Activated T-cell treated with anti-CD3 and anti-CD28 coated beads for 4 hours (primary cell): Measurements from ENCODE around the gene TMEM63A.

Source experiments
- DNase-seq: peaks from one replicate; pipeline ENCODE4 v3.0.0-alpha.2; 2020

TMEM63A gene

GRCh38 chr1:225863167-225863566 lies 19.0 kb downstream of the TMEM63A start:
- no peak for DNase-seq

- DNase-seq = no peak
These were observed 19.6 kb downstream of the TMEM63A start for GRCh38 chr1:225862581-225862950.

- no peak for DNase-seq
These were observed 20.2 kb downstream of the TMEM63A start for GRCh38 chr1:225861834-225862580.

GRCh38 chr1:225860876-225861441 lies 21.2 kb downstream of the TMEM63A start:
- no peak for DNase-seq

- no peak for DNase-seq
These were observed 22.1 kb downstream of the TMEM63A start for GRCh38 chr1:225860107-225860506.

- no peak for DNase-seq
These were observed 23.0 kb downstream of the TMEM63A start for GRCh38 chr1:225859151-225859550.

GRCh38 chr1:225857256-225857655 lies 24.9 kb downstream of the TMEM63A start:
- no peak for DNase-seq

- no peak for DNase-seq
These were observed 26.5 kb downstream of the TMEM63A start for GRCh38 chr1:225855503-225856300.

- no peak for DNase-seq
These were observed 28.7 kb downstream of the TMEM63A start for GRCh38 chr1:225853441-225853840.

- DNase-seq = no peak
These were observed 29.6 kb downstream of the TMEM63A start for GRCh38 chr1:225852413-225853124.

GRCh38 chr1:225851805-225852204 lies 30.4 kb downstream of the TMEM63A start:
- no peak for DNase-seq

- DNase-seq = no peak
These were observed 31.8 kb downstream of the TMEM63A start for GRCh38 chr1:225850370-225850769.

GRCh38 chr1:225849925-225850324 lies 32.3 kb downstream of the TMEM63A start:
- DNase-seq = no peak

GRCh38 chr1:225848030-225848955 lies 33.9 kb downstream of the TMEM63A start:
- no peak for DNase-seq

GRCh38 chr1:225847610-225848009 lies 34.6 kb downstream of the TMEM63A start:
- DNase-seq = no peak

GRCh38 chr1:225846331-225847310 lies 35.6 kb downstream of the TMEM63A start:
- DNase-seq = no peak

GRCh38 chr1:225845571-225846259 lies 36.5 kb downstream of the TMEM63A start:
- DNase-seq = no peak

- DNase-seq = no peak
These were observed 37.1 kb downstream of the TMEM63A start for GRCh38 chr1:225845097-225845496.

GRCh38 chr1:225844236-225845061 lies 37.7 kb downstream of the TMEM63A start:
- no peak for DNase-seq
